LNCaP clone FGC (cell line): ENCODE data around the gene BCHE.

Experiments used
- DNase-seq: peaks from one replicate; pipeline ENCODE4 v3.0.0-alpha.2; 2011; ENCODE audit warnings: low read depth
- H3K4me3 ChIP-seq: 2 replicates; pipeline ENCODE4 v1.5.1; 2011; ENCODE audit warnings: mild to moderate bottlenecking, low read depth, low read length, control low read depth
- TF ChIP-seq, protein P1 (sequence below): IDR thresholded peaks from 2 replicates; pipeline ENCODE4 v1.5.1; 2012; ENCODE audit warnings: mild to moderate bottlenecking; ENCODE audit not compliant: control insufficient read depth, insufficient read depth; ENCODE audit errors: extremely low read depth

Gene BCHE

DNA sequence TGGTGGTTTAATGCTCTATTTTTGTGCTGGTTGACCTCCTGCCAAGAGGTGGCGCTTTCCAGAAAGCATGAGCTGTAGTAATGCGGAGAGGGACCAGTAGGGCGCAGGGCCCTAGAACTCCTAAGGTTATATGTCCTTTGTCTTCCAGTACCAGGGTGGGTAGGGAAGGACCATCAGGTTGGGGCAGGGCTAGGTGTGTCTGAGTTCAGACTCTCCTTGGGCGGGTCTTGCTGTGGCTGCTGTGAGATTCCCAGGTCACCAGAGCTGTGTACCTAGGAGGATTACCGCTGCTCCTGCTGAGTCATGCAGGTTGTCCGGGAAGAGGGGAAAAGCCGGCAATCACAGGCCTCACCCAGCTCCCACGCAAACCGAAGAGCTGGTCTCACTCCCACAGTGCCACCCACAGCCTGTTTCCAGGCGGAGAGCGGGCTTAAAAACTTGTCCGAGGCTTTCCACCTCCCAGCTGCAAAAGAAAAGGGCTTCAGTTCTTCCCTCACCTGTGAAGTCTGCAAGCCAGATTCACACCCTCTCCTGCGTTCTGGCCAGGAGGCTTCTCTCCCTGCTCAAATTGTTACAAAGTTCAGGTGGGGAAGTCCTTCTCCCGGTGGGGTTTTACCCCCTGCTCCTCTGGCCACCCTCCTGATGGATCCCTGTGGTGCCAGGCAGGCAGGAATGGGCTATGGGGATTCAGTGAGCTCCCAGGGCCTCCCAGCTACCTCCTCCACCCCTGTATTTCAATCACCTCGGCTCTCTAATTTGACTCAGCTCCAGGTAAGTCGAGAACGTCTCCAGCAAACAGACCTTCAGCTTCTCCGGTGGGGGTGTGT lies 37.7 kb upstream of the BCHE start:
- DNase-seq: no peak
- H3K4me3 ChIP-seq: no peak overlapping the region
- TF ChIP-seq, protein P1, sequence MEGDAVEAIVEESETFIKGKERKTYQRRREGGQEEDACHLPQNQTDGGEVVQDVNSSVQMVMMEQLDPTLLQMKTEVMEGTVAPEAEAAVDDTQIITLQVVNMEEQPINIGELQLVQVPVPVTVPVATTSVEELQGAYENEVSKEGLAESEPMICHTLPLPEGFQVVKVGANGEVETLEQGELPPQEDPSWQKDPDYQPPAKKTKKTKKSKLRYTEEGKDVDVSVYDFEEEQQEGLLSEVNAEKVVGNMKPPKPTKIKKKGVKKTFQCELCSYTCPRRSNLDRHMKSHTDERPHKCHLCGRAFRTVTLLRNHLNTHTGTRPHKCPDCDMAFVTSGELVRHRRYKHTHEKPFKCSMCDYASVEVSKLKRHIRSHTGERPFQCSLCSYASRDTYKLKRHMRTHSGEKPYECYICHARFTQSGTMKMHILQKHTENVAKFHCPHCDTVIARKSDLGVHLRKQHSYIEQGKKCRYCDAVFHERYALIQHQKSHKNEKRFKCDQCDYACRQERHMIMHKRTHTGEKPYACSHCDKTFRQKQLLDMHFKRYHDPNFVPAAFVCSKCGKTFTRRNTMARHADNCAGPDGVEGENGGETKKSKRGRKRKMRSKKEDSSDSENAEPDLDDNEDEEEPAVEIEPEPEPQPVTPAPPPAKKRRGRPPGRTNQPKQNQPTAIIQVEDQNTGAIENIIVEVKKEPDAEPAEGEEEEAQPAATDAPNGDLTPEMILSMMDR: no peak

DNA sequence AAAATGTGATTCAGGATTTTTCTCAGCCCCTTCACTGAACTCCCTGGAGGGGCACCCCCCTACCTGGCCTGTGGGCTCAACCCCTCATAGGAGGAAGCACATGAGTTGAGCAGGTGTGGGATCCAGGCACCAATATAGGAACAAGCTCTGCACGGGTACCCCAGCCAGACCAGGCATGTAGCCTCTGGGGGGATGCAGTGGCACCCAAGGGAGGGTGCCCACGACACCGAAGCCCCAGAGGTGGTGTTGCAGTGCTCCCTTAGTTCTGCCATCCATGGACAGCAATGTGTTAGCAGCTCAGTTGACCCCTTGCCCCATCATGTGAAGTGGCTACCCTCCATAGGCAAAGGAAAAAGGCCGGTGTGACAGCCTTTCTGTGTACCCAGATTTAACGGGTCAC lies 30.9 kb upstream of the BCHE start:
- H3K4me3 ChIP-seq: no peak overlapping the region
- no peak for DNase-seq
- TF ChIP-seq, protein P1: no peak

DNA sequence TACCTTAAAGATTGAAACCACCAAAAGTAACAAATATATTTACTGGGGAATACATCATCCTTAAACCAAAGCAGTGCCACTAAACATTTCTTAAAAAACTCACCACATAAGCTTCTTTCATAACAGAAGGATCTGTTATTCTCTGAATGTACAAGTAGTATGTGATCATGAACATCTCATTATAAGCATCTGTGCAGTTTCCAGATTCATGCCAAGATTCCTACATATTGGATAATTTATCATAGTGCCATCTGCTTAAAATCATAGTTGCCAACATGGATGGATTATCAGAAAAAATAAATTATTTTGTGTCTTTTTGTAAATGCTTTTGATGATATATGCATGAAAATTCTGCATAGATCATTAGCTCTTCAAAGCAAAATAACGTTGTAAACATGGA lies 21.8 kb upstream of the BCHE start:
- TF ChIP-seq, protein P1: no peak
- DNase-seq: no peak
- H3K4me3 ChIP-seq: no peak overlapping the region

DNA sequence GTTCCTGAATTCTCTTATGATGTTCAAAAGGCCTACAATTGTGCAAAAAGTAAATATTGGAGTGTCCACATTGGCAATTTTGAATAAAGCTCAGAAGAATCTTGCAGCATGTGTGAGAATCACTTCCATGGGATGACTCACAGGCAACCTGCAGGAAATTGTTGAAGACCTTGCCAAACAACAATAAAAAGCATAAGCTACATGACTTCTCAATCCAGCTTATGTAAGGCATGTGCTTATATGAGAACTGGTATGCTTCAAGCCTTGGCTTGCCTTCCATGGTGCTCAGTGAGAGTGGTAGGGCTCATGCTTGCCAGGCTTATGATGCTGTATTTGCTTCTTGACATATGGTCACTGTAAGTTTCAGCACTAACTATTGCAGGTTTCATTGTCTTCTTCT lies 18.4 kb upstream of the BCHE start:
- TF ChIP-seq, protein P1: no peak
- no peak for DNase-seq
- H3K4me3 ChIP-seq: no peak overlapping the region

DNA sequence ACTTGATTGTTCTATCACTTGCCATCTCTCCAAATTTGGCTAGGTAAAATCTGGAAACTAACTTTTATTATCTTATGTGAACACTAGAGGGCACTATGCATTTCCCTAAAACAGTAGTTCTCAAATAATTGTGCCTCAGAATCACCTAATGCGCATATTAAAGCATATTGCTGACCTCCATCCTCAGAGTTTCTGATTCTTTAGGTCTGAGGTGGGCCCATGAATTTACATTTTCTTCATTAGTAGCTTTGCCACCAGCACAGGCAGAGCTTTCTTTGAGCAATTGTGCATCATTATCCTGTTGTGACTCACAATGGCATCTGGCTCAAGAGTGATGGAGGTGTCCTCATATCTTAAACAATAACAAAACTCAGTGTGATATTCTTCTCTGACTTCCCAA lies 17.5 kb upstream of the BCHE start:
- TF ChIP-seq, protein P1: peak; percentile 42
- no peak for DNase-seq

DNA sequence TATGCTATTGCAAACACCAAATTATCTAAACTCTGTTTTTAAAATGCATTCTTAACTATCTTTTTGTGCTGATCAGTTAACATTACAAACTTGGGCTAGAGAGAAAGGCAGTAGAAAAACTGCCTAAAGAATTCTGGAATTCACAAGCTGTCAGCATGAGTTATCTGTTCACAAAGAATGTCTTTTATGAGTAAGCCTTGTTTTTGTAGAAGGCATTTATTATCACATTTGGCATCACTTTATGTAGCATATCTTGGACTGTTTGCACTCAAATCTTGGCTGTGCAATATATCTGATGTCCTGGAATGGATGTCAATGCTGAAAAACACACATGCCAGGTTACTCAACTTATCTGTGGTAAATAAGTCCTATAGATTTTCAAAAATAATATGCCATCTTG lies 15.5 kb upstream of the BCHE start:
- no peak overlapping the region for H3K4me3 ChIP-seq
- TF ChIP-seq, protein P1: no peak
- no peak for DNase-seq

More for the DNA sequence above, 17.5 kb upstream of the BCHE start:
- no peak overlapping the region for H3K4me3 ChIP-seq

DNA sequence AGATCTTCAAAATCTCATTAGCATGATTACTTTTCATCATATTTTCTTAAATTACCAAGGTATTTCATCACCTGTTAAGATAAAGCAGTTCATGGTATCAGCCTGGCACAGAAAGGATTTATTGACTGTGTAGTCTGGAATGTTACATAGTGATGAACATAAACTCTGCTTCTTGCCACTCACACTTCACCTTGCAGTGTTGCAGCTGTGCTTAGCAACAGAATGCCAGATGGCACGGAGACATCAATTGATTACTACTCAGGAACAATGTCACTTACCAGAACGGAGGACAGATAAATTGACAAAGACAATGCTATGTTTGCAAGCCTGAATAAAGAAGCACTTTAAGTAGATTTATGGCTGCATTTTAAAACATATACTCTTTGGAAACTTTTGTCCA lies 15.0 kb upstream of the BCHE start:
- no peak overlapping the region for H3K4me3 ChIP-seq
- DNase-seq: no peak
- TF ChIP-seq, protein P1: no peak
